T-helper 1 cell treated with Interleukin-12 subunit alpha and Interleukin-12 subunit beta and Interleukin-4 antibody, amounts not matched to agents 30 μg/mL and 1 μg/mL, for 36 hours (primary cell): Measurements from ENCODE around the gene CDKL1.
"Not testable (repeated sequence)": the region's sequence is repeated elsewhere in the genome, so short reads cannot be mapped to it uniquely, and the experiment has no call there.

Source experiments
- H3K27ac Mint-ChIP-seq: one replicate; pipeline ENCODE4 v1.8.0; 2021; ENCODE audit warnings: mild to moderate bottlenecking, mixed read lengths
- H3K27me3 Mint-ChIP-seq: one replicate; pipeline ENCODE4 v1.8.0; 2021; ENCODE audit warnings: low read depth, mixed read lengths
- H3K36me3 Mint-ChIP-seq: one replicate; pipeline ENCODE4 v1.8.0; 2021; ENCODE audit warnings: low read depth, mixed read lengths
- H3K4me1 Mint-ChIP-seq: one replicate; pipeline ENCODE4 v1.8.0; 2021; ENCODE audit warnings: low read depth, mixed read lengths
- H3K4me3 Mint-ChIP-seq: one replicate; pipeline ENCODE4 v1.8.0; 2021; ENCODE audit warnings: mild to moderate bottlenecking, moderate library complexity, mixed read lengths
- H3K9me3 Mint-ChIP-seq: one replicate; pipeline ENCODE4 v1.8.0; 2021; ENCODE audit warnings: mixed read lengths

CDKL1 gene

GRCh38 chr14:50318031-50318626 is 78.6 kb downstream of the CDKL1 start:
- H3K4me3 Mint-ChIP-seq, result no peak overlapping the region
- H3K4me1 Mint-ChIP-seq, result peaks cover 28% of the 10 kb centered on the region
- H3K27ac Mint-ChIP-seq, result no peak overlapping the region
- no peaks in the 10 kb centered on the region for H3K27me3 Mint-ChIP-seq
- H3K36me3 Mint-ChIP-seq, result peaks cover 14% of the 10 kb centered on the region
- peaks cover 5% of the 10 kb centered on the region for H3K9me3 Mint-ChIP-seq

GRCh38 chr14:50314098-50314497 is 82.6 kb downstream of the CDKL1 start:
- Mint-ChIP-seq H3K4me3 (peak overlapping the region; percentile 31), H3K27ac (peak overlapping the region; percentile 55), H3K4me1 (peaks cover 34% of the 10 kb centered on the region), H3K36me3 (peaks cover 14% of the 10 kb centered on the region)
- H3K9me3 Mint-ChIP-seq, H3K27me3 Mint-ChIP-seq: not testable (repeated sequence)

GRCh38 chr14:50312734-50313054 is 84.0 kb downstream of the CDKL1 start:
- Mint-ChIP-seq H3K36me3 (peaks cover 14% of the 10 kb centered on the region), H3K27ac (peak overlapping the region; percentile 97), H3K4me1 (peaks cover 34% of the 10 kb centered on the region), H3K9me3 (peaks cover 5% of the 10 kb centered on the region), H3K4me3 (peak overlapping the region; percentile 91), H3K27me3 (no peaks in the 10 kb centered on the region)

GRCh38 chr14:50311972-50312733 is 84.5 kb downstream of the CDKL1 start, which contains the start of the genes DMAC2L and L2HGDH:
Gene DMAC2L, plus strand, starts transcription at chr14:50312324. Its CDS starts 9,164 bp downstream, at chr14:50321488.
Gene L2HGDH, minus strand, starts transcription at chr14:50312229. Its CDS starts 79 bp downstream, at chr14:50312150.
- Mint-ChIP-seq H3K9me3 (peaks cover 5% of the 10 kb centered on the region), H3K4me1 (peaks cover 34% of the 10 kb centered on the region), H3K4me3 (peak within 1 kb of the TSS; percentile 93), H3K36me3 (peaks cover 14% of the 10 kb centered on the region), H3K27ac (peak within 1 kb of the TSS; percentile 97), H3K27me3 (no peaks in the 10 kb centered on the region)

GRCh38 chr14:50311337-50311971 is 85.2 kb downstream of the CDKL1 start:
- Mint-ChIP-seq H3K36me3 (peaks cover 14% of the 10 kb centered on the region), H3K4me3 (peak overlapping the region; percentile 93), H3K4me1 (peaks cover 30% of the 10 kb centered on the region), H3K27ac (peak overlapping the region; percentile 96), H3K27me3 (no peaks in the 10 kb centered on the region), H3K9me3 (peaks cover 5% of the 10 kb centered on the region)

- H3K9me3 Mint-ChIP-seq, result peaks cover 5% of the 10 kb centered on the region
- peaks cover 25% of the 10 kb centered on the region for H3K4me1 Mint-ChIP-seq
- peak overlapping the region; percentile 67 for H3K4me3 Mint-ChIP-seq
- H3K36me3 Mint-ChIP-seq, result peaks cover 7% of the 10 kb centered on the region
- H3K27ac Mint-ChIP-seq, result peak overlapping the region; percentile 74
- no peaks in the 10 kb centered on the region for H3K27me3 Mint-ChIP-seq
Measured at GRCh38 chr14:50310445-50310844, 86.2 kb downstream of the CDKL1 start.

GRCh38 chr14:50308363-50308915 is 88.2 kb downstream of the CDKL1 start:
- Mint-ChIP-seq H3K4me1 (peaks cover 16% of the 10 kb centered on the region), H3K9me3 (no peaks in the 10 kb centered on the region)

GRCh38 chr14:50303744-50304471 is 92.8 kb downstream of the CDKL1 start:
- Mint-ChIP-seq H3K27me3 (no peaks in the 10 kb centered on the region), H3K9me3 (no peaks in the 10 kb centered on the region)

More at GRCh38 chr14:50308363-50308915, 88.2 kb downstream of the CDKL1 start:
- Mint-ChIP-seq H3K27ac (no peak overlapping the region), H3K36me3 (no peaks in the 10 kb centered on the region), H3K4me3 (no peak overlapping the region), H3K27me3 (no peaks in the 10 kb centered on the region)

GRCh38 chr14:50301914-50302313 is 94.8 kb downstream of the CDKL1 start:
- Mint-ChIP-seq H3K9me3 (no peaks in the 10 kb centered on the region), H3K4me1 (peaks cover 1% of the 10 kb centered on the region), H3K27ac (no peak overlapping the region), H3K36me3 (peaks cover 11% of the 10 kb centered on the region), H3K27me3 (no peaks in the 10 kb centered on the region), H3K4me3 (no peak overlapping the region)

More at GRCh38 chr14:50303744-50304471, 92.8 kb downstream of the CDKL1 start:
- H3K4me3 Mint-ChIP-seq, result no peak overlapping the region
- H3K36me3 Mint-ChIP-seq, result peaks cover 5% of the 10 kb centered on the region
- no peaks in the 10 kb centered on the region for H3K4me1 Mint-ChIP-seq
- no peak overlapping the region for H3K27ac Mint-ChIP-seq

GRCh38 chr14:50299585-50299984 is 97.1 kb downstream of the CDKL1 start:
- H3K4me1 Mint-ChIP-seq, result peaks cover 1% of the 10 kb centered on the region
- no peak overlapping the region for H3K4me3 Mint-ChIP-seq
- H3K27ac Mint-ChIP-seq, result no peak overlapping the region
- H3K36me3 Mint-ChIP-seq, result peaks cover 11% of the 10 kb centered on the region
- H3K9me3 Mint-ChIP-seq, result no peaks in the 10 kb centered on the region
- no peaks in the 10 kb centered on the region for H3K27me3 Mint-ChIP-seq

GRCh38 chr14:50290306-50290705 is 106.4 kb downstream of the CDKL1 start:
- Mint-ChIP-seq H3K27me3 (no peaks in the 10 kb centered on the region), H3K27ac (no peak overlapping the region), H3K4me1 (no peaks in the 10 kb centered on the region), H3K4me3 (no peak overlapping the region), H3K9me3 (no peaks in the 10 kb centered on the region), H3K36me3 (peaks cover 10% of the 10 kb centered on the region)

GRCh38 chr14:50288146-50288545 is 108.5 kb downstream of the CDKL1 start:
- peaks cover 8% of the 10 kb centered on the region for H3K36me3 Mint-ChIP-seq
- H3K27ac Mint-ChIP-seq, result no peak overlapping the region
- H3K4me3 Mint-ChIP-seq, result no peak overlapping the region
- no peaks in the 10 kb centered on the region for H3K9me3 Mint-ChIP-seq
- H3K4me1 Mint-ChIP-seq, result no peaks in the 10 kb centered on the region
- no peaks in the 10 kb centered on the region for H3K27me3 Mint-ChIP-seq

- no peak overlapping the region for H3K4me3 Mint-ChIP-seq
- H3K9me3 Mint-ChIP-seq, result no peaks in the 10 kb centered on the region
- H3K4me1 Mint-ChIP-seq, result no peaks in the 10 kb centered on the region
- H3K27me3 Mint-ChIP-seq, result no peaks in the 10 kb centered on the region
- H3K27ac Mint-ChIP-seq, result no peak overlapping the region
- H3K36me3 Mint-ChIP-seq, result peaks cover 5% of the 10 kb centered on the region
Measured at GRCh38 chr14:50285861-50286260, 110.8 kb downstream of the CDKL1 start.
